Suprapubic skin (tissue), 4 donors: Measurements from ENCODE around the gene ERGIC3. TPM values are rescaled to one million over a fixed set of nuclear protein-coding genes. Genes with fewer than 3 reads are reported as not detected.

Experiments
- DNase-seq, 2 donors: peaks; one replicate each; pipeline ENCODE4 v3.0.0-alpha.2; 2019; ENCODE audit warnings: low spot score in 2 of 2
- H3K27ac ChIP-seq: fragments of 200-600 bp; sonication (generic); one replicate; pipeline ENCODE4 v1.5.1; 2019
- H3K27me3 ChIP-seq: fragments of 200-600 bp; sonication (generic); one replicate; pipeline ENCODE4 v1.5.1; 2019
- H3K36me3 ChIP-seq: fragments of 200-600 bp; sonication (generic); one replicate; pipeline ENCODE4 v1.5.1; 2019
- H3K4me1 ChIP-seq: fragments of 200-600 bp; sonication (generic); one replicate; pipeline ENCODE4 v1.5.1; 2019
- H3K4me3 ChIP-seq: fragments of 200-600 bp; sonication (generic); one replicate; pipeline ENCODE4 v1.5.1; 2019; ENCODE audit warnings: mild to moderate bottlenecking
- H3K9me3 ChIP-seq: fragments of 200-600 bp; sonication (generic); one replicate; pipeline ENCODE4 v1.5.1; 2019
- CTCF ChIP-seq, 2 donors: fragments of 200-600 bp in 1 of 2; fragments of 450-650 bp in 1 of 2; sonication (generic) in 1 of 2; IDR thresholded peaks; one replicate each; pipeline ENCODE4 v1.5.1; 2016 to 2019; ENCODE audit warnings: antibody characterized with exemption in 2 of 2, mild to moderate bottlenecking in 1 of 2, moderate library complexity in 1 of 2
- EP300 ChIP-seq: sonication (generic); formaldehyde crosslinking; IDR thresholded peaks from one replicate; pipeline ENCODE4 v1.6.1; 2017; ENCODE audit warnings: antibody characterized with exemption
- POLR2A ChIP-seq, 2 donors: fragments of 450-650 bp; IDR thresholded peaks; one replicate each; pipeline ENCODE4 v1.6.1; 2017; ENCODE audit warnings: antibody characterized with exemption in 2 of 2, mild to moderate bottlenecking in 2 of 2, moderate library complexity in 2 of 2
- POLR2AphosphoS5 ChIP-seq, 3 donors: sonication (generic); formaldehyde crosslinking; IDR thresholded peaks; one replicate each; pipeline ENCODE4 v1.6.1; 2017; ENCODE audit warnings: antibody characterized with exemption in 3 of 3
- WGBS: methylation state at CpG from one replicate; pipeline ENCODE4 v1.1.5; 2018; 5-methylcytosine and 5-hydroxymethylcytosine counted together
- total RNA-seq, 4 donors: library from RNA; depleted of rRNA; stranded (reverse); fragments of >200 nt; gene quantifications; one replicate each; pipeline ENCODE4 v1.1.0, GENCODE V29; 2016

The ERGIC3 gene
- total RNA-seq, 4 donors from 2014 or later: 154 to 256 (median 225) TPM

DNA sequence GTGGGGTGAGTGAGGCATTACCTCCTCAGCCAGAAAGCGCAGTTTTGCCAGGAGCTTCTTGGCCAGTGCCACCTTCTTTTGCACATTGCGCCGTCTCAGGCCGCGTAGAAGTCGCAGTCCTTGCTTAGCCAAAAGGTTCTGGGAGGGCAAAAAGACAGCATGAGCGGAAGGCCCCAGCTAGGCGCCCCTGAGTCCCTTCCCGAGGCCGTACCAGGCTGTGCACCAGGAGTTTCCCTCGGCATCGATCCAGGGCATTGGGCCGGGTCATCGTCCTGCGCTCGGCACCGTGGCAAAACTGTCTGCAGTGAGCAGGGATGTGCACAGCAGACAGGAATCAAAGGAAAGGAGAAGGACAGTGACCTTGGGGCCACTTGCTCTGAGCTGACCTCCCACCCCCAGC lies 53.6 kb downstream of the ERGIC3 start:
- H3K36me3 ChIP-seq: no peaks in the 10 kb centered on the region
- DNase-seq: no peak
- no peak for TF ChIP-seq POLR2A (IDR thresholded peaks at IDR 0.05)
- TF ChIP-seq CTCF (IDR thresholded peaks at IDR 0.05): no peak
- TF ChIP-seq POLR2AphosphoS5 (IDR thresholded peaks at IDR 0.05): no peak
- no peak for TF ChIP-seq EP300
- no peak overlapping the region for H3K27ac ChIP-seq
- H3K9me3 ChIP-seq: no peaks in the 10 kb centered on the region
- peaks cover 2% of the 10 kb centered on the region for H3K4me1 ChIP-seq
- H3K27me3 ChIP-seq: peaks cover 9% of the 10 kb centered on the region
- H3K4me3 ChIP-seq: no peak overlapping the region
- 71% methylated on average over 14 of the region's 17 CpGs for WGBS

DNA sequence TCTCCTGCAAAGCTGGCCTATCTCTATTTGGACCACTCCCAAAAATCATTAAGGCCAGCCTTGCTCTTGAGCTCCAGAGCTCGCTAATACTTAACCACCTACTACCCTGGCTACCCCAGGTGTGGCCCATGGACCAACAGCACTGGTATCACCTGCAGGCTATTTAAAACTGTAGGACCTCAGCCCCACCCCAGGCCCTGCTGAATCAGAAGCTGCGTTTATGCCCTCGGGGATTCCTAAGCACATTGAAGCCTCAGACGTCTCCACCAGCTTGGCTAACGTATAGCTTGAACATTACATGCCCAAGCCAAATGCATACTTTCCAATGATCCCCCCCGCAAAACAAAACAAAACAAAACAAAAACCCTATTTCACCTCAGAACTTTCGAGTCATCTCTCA lies 54.0 kb downstream of the ERGIC3 start:
- no peaks in the 10 kb centered on the region for H3K36me3 ChIP-seq
- H3K27ac ChIP-seq: no peak overlapping the region
- DNase-seq: no peak
- no peak overlapping the region for H3K4me3 ChIP-seq
- no peaks in the 10 kb centered on the region for H3K9me3 ChIP-seq
- TF ChIP-seq POLR2A (IDR thresholded peaks at IDR 0.05): no peak
- TF ChIP-seq EP300: no peak
- TF ChIP-seq CTCF (IDR thresholded peaks at IDR 0.05): no peak
- TF ChIP-seq POLR2AphosphoS5 (IDR thresholded peaks at IDR 0.05): no peak
- H3K4me1 ChIP-seq: peaks cover 6% of the 10 kb centered on the region
- 56% methylated on average over 7 of the region's 7 CpGs for WGBS
- peaks cover 13% of the 10 kb centered on the region for H3K27me3 ChIP-seq

GRCh38 chr20:35597186-35597585 lies 55.3 kb downstream of the ERGIC3 start:
- H3K4me1 ChIP-seq: peaks cover 19% of the 10 kb centered on the region
- no peaks in the 10 kb centered on the region for H3K36me3 ChIP-seq
- H3K27ac ChIP-seq: no peak overlapping the region
- H3K4me3 ChIP-seq: no peak overlapping the region
- TF ChIP-seq CTCF (IDR thresholded peaks at IDR 0.05) (no peak), EP300 (no peak), POLR2A (IDR thresholded peaks at IDR 0.05) (no peak), POLR2AphosphoS5 (IDR thresholded peaks at IDR 0.05) (no peak)
- peaks cover 20% of the 10 kb centered on the region for H3K27me3 ChIP-seq
- no peak for DNase-seq
- 94% methylated on average over 2 of the region's 2 CpGs for WGBS
- H3K9me3 ChIP-seq: no peaks in the 10 kb centered on the region

DNA sequence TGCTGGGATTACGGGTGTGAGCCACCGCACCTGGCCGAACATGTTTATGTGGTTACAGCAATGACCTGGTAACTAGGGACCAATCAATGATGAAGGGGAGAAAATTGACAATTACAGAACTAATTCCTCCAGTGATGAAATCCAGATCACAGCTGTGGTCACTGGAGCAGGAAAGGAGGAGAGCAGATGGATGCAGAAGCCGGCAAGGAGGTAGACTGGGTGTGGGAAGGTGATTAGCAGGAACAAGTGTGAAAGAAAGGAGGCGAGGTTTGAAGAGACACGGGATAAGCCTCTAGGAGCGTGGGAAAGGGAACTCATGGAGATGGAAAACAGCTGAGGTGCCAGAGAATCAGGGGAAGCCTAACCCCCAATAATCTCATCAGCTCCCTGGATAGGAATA lies 56.6 kb downstream of the ERGIC3 start:
- Histone ChIP-seq H3K4me1 (peaks cover 20% of the 10 kb centered on the region), H3K36me3 (no peaks in the 10 kb centered on the region), H3K27me3 (peaks cover 20% of the 10 kb centered on the region), H3K4me3 (no peak overlapping the region), H3K9me3 (no peaks in the 10 kb centered on the region), H3K27ac (no peak overlapping the region)
- no peak for TF ChIP-seq POLR2AphosphoS5 (IDR thresholded peaks at IDR 0.05)
- no peak for TF ChIP-seq EP300
- no peak for TF ChIP-seq POLR2A (IDR thresholded peaks at IDR 0.05)
- TF ChIP-seq CTCF (IDR thresholded peaks at IDR 0.05): no peak
- 65% methylated on average over 7 of the region's 7 CpGs for WGBS
- no peak for DNase-seq

DNA sequence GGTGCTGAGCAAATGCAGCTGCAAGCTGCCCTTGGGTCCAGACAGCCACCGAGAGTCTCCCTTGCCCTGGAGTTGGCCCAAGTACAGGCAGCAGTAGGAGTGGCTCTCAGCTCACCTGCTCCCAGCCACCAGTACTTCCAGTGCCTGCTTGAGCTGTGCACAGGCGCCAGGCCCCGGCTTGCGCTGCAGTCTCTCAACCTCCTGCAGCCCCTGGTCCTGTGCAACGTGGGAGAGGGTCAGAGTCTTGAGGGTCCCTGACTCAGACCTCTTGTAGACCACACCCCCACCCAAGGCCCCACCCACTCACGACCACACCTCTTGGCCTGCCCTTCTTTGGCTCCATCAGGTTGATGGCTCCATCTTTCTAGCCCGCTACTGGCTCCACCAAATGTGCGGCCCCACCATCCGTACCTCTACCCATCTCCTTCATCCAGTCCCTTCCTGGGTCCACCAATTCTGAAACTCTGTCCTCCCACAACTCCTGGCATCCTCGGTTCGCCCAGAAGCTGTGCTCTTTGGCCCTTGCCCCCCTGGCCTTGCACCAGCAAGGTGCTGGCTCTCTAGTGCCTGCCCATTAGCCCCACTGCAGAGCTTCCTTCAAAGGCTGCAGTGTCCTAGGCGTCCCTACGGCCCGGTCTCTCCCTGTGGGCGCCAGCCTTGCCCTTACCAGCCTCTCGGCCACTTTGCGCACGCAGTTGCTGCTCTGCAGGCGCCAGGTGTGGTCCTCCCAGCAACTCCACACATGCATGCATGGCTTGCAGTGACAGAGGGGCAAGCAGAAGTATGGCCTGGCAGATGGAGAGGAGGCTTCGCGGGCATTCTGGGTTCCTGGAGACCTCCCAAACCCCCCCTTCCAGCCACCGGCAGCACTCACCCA lies 57.3 kb downstream of the ERGIC3 start:
- TF ChIP-seq CTCF (IDR thresholded peaks at IDR 0.05) (no peak), POLR2A (IDR thresholded peaks at IDR 0.05) (no peak), EP300 (no peak), POLR2AphosphoS5 (IDR thresholded peaks at IDR 0.05) (no peak)
- peak in 1 of 2 donors; percentile 50 for DNase-seq
- Histone ChIP-seq H3K27me3 (peaks cover 20% of the 10 kb centered on the region), H3K4me1 (peaks cover 20% of the 10 kb centered on the region), H3K27ac (no peak overlapping the region), H3K9me3 (no peaks in the 10 kb centered on the region), H3K36me3 (no peaks in the 10 kb centered on the region), H3K4me3 (no peak overlapping the region)
- WGBS: 83% methylated on average over 19 of the region's 22 CpGs
